ENCODE results near the gene ZMIZ1.

Gene ZMIZ1

DNA sequence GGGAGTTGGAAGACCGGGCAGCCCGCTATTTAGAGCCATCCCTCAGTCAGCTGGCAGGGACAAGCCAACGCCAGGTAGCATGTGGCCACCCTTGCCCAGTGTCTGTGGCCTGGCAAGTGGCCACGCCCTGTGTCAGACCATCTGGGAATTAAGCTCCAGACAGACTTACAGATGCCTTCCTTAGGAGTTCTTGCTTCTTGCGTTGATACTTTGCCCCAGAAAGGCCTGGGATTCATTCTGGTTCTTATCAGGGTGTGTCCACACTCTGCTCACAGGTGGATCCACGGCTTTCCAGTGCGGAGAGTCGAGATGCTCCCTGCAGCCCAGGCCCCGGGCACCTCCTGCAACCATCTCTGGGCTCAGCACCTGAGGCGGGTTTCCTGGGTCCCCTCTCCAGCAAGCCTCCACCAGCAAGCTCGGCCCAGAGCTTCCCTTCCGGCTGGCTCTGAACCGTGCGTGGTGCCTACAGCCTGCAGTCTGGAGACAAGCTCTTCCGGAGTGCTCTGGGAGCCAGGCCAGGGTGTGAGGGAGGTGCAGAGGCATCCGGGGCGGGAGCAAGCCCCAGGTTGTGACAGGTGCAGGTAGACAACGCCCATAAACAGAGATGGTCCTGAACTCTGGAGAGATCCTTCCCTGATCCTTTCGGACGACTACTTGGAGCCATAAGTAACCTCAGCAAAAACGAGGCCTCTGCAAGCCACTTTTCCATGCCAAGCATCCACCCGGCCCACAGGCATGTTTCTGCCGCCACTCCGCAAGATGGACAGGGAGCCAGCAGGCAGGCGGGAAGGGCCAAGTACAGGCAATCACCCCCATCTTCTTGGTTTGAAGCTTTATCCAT is 246.2 kb downstream of the ZMIZ1 start:
- no peak for DNase-seq

DNA sequence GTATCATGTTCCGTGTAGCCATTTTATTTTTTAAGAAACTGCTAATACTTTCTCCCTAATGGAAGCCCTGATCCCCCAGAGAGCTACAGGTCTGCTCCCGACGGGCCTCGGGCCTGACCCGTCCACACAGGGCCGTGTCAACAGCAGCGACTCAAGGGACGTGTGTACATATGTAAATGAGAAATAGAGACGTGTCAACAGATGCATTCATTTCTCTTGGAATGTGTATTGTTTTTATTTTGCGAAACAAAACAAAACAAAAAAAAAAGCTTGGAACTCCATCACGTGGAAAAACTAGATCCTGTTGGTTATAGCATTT is 246.8 kb downstream of the ZMIZ1 start:
- no peak for DNase-seq

DNA sequence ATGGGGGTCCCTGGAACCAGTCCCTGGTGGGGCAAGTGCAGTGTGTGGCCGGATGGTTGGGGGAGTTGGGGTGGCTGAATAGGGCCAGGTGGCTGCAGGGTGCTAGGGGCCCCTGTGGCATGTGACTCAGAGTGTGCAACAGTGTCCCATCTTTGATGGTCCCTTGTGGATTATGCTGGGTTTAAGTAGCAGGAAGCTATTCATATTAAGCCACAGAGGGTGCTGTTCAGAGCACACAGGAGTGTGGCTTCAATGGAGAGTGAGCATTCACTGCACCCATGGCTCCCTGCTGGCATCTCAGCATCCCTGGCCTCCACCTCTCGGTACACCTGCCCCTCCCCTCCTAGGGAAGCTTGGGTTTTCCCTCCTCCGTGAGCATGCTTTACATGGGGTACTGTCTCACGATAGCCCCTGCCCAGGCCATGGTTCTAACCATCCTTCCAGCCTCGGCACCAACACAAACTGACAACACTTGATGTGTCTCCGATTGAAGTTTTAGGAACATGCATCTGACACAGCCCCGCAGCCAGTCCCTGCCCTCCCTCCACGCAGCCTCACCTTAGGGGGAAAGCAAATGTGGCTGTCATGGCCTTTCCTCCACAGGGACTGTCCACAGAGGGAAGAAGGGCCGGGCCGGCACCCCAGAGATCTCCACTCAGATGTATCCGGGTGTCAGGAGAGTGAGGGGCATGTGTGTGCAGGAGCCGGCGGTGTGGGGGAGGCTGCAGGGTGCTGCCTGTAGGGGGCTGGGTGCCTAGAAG is 248.1 kb downstream of the ZMIZ1 start:
- DNase-seq, result no peak

DNA sequence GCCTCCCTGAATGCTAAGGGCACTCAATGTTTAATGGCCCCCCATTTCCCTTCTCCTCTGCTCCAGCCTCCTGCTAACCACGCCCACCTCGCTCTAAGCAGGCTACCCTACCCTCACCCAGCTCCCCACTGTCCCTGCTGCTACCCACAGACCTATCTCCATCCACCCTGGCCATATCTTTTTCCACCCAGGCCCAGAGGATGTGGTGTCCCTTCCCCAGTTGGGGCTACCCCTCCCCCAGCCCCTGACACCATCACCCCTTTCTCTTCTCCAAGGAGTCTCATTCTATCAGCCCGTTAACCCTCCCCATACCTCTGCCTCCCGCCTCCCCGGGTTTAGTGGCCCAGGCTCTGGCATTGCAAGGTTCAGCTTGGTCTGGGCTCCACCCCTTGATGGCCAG is 249.6 kb downstream of the ZMIZ1 start:
- DNase-seq, result no peak

DNA sequence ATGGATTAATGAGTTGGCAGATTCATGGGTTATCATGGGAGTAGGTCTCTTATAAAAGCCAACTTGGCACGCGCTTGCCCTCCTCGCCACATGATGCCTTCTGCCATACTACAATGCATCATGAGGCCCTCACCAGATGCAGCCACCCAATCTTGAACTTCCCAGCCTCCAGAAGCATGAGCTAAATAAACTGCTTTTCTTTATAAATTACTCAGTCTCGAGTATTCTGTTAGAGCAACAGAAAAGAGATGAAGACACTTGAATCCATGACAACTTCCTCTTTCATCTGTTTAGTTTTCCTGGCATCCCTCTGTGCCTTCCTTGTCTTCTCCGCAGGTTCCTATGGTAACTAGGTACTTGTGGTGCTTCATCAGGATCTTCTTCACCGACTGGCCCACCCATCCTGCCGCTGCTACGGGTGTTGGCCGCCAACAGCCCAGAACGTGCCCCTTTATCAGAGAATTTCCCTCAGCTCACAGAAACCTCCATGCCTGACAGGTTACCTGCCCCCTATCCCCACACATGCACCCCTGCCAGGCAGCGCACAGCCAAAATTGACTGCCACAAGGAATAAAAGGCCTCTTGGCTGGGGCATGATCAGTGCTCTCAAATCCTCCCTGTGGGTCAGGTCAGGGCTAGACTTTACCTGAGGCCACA is 250.5 kb downstream of the ZMIZ1 start:
- DNase-seq, result no peak

DNA sequence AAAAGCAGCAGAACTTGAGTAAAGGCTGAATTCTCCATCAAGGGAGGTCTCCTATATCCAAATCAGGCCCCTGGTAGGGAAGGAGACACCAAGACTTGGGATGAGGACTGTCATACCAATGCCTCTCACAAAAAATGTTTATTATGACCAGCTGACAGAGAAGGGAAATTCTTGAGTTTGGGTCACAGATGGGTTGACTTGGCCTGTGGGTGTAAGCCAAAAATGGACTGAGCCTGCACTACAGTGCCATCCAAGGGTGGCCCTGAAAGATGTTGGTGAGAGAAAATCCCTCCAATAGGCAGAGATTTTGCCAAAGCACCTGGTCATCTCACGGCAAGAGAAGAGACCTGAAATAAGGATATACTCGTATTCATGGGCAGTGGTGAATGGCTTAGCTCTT is 251.6 kb downstream of the ZMIZ1 start:
- DNase-seq, result no peak

DNA sequence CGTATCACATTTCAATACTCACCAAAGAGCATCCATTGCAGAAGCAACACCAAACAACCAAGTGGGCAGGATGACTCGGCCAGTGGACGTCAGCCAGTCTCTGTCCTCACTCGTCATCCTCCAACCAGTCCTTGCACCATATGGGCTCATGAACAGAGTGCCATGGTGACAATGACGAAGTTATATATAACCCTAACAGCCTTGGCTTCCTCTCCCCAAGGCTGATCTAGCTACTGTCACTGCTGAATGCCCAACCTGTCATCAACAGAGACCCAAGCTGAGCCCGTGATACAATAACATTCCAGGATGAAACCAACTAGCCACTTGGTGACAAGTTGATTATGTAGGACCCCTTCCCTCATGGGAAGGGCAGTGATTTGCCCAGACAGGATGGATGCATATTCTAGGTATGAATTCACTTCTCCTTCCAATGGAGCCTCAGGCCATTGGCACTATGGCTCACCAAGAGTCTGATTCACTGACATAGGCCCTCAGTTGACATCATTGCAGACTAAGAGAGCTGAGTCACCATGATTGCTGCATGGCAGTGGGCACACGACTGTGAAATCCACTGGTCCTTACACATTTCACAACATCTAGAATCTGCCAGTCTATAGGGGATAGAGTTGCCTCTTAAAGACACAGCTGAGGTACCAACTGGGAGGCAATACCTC is 252.2 kb downstream of the ZMIZ1 start:
- DNase-seq, result no peak

DNA sequence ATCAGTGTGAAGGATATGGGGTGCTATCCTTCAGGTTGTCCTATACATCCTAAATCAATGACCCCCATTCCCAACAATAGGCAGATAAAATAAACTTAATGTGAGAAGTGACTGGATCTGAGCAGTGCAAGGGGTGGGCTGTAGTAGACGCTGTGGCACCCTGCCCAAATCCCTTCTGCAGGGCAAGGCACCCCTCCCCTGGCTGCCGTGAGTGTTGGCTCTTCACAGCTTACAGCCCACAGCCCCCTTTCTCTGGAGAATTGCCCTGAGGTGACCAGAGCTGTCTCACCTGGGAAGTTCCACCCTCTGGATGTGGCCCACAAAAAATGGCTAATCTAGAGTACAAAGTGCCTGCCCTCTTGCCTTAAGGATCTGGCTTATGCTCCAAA is 252.7 kb downstream of the ZMIZ1 start:
- no peak for DNase-seq

DNA sequence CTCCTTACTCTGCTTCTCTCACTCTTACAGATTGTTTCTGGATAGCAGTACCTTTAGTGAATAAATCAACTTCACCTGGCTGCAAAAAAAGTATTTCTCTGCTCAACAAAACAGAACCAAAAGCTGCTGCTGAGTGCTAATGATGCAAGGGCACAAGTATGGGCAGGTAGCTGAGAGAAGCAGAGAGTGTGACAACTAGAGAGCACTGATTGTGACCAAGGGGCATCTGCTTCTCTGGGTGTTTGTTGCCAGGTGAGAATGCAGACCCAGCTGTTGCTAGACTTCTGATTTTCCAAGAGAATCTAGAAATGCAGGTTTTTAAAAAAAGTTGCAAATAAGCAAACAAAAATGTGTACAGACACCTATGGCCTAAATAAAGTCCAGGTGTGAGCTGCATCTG is 253.2 kb downstream of the ZMIZ1 start:
- no peak for DNase-seq

DNA sequence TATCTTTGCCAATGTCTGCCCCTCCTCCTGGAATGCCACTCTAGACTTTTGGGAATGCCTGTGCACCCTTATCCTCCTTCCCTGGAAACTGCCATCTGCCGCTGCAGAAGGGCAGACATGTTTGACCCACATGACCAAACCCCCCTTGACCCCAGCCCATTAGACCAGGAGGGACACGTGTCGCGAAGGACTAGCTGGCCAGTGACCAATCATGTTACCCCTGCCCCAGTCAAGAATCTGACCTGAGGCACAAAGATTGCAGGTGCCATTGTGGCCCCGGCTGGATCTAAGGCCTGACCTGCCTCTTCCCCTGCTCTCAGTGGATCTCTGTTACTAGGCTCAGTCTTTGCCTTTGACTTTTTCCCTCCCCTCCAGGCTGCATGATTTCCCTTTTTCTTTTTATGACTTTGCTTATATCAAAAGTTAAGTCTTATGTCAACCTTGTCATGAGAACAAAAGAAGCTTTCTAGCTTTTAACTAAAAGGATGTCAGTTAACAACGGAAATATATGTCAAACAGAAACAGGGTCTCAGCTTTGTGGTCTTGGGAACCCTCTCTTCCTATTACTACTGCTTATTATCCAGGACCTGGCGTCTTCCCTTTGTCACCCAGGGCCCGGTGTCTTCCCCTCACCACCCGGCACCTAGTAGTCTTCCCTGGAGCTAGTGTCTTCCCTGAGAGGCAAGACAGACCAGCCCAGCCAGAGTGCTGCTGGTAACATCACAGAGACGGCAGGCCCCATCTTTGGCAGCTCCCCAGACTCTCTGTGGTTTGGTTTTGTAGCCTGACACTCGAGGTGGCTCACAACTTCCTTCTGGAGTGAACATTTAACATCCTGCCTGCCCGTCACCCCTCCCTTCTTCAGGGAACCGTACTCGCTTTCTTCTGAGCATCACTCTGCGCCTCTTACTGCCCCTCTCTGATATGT is 254.1 kb downstream of the ZMIZ1 start:
- DNase-seq, result peak; percentile 66

DNA sequence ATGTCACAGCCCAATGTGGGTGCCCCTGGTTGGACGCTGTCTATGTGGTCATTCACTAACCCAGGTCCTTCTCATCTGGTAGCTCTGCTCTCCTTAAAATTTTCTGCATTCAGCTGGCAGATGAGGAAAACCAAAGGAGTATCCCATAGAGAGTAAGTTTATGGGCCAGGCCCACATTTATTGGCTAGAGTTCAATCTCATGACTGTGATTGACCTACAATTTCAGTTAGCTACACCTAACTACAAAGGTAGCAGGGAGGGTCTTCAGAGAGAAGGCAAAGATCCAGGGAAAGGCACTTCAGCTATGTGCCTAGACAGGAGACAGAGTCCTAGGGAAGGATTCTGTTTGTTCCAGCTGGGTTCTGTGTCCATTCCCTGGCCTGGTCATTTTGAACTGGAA is 254.8 kb downstream of the ZMIZ1 start:
- DNase-seq, result no peak

DNA sequence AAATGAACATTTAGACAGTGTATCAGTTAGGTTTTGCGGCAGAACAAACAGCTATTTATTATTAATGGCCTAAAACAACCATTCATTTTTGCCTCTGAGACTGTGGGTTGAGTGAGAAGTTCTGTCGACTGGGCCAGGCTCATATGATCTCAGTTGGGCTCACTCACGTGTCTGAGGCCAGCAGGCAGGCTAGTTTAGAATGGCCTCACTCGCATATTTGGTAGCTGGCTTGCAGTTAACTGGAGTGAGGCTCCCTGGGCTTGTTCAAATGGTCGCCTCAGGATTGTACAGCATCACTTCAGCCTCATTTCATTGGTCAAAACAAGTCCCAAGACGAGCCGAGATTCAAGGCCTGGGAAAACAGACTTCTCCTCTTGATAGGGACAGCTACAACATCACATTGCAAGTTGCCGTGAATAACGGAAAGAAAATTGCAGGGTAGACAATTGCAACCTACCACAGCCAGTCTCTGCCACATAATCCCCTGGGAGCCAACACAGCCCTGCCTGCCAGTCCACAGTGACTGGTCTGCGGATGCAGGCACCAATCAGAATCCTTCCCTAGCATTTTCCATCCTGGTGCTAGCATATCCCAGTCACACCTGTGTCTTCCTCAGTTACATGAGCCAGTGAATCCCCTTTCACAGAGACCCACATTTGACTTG is 255.4 kb downstream of the ZMIZ1 start:
- DNase-seq, result no peak

DNA sequence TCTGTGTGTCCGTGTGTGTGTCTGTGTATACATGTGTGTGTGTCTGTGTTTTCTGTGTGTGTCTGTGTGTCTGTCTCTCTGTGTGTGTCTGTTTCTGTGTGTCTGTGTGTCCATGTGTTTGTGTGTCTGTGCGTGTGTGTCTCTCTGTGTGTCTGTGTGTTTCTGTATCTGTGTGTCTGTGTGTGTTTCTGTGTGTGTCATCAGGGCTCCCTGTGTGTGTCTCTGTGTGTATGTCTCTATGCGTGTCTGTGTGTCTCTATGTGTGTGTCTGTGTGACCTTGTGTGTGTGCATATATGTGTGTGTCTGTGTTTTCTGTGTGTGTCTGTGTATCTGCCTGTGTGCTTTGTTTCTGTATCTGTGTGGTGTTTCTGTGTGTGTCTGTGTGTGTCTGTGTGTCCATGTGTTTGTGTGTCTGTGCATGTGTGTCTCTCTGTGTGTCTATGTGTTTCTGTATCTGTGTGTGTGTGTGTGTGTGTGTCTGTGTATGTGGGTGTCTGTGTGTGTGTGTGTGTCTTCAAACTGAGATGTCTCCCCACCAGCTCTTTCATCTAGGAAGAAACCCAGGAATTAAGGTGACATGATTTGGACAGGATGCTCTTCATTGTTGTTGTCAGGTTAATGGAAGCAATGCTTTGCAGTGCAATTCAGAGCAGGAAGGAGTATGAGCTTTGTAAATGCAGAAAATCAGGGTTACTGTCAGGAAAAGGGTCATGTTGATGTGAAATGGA is 257.8 kb downstream of the ZMIZ1 start:
- no peak for DNase-seq

DNA sequence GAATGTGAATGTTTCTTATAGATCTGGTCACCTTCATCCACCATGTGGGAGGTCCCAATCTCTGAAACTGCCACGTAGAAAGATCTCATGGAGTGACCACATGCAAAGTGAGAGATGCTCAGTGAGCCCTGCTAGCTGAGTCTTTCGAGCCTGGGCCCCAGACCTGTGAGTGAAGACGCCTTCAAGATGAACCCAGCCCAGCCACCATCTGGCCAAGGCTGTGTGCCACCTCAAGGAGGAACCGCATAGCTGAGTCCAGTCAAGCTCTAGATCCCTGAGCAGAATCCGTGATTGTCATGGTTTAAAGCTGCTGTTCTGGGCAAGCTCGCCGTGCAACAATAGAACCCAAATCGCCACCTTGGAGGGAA is 258.3 kb downstream of the ZMIZ1 start:
- no peak for DNase-seq

DNA sequence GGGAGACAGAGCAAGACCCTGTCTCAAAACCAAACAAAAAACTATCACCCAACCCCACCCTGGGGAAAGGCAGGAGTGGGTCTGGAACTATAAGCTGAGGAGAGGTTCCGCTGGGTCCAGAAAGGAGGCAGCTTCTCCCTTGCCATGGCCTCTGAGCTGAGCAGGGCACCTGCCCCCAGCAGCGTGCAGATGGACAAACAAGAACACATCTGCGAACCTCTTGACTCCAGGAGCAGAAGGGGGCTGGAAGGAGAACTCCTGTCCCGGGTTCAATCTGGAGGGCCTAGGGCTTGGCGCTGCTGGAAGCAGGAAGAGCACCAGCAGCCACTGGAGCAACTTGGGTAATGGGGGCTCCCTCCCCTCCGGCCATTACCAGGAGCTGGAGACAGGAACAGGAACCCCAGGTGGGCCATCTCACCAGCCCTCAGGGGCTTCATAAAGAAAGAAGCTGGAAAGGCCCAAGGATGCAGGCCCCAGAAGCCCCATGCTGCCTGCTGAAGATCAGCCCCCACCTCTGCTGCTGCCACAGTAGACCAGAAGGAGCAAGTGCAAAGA is 259.5 kb downstream of the ZMIZ1 start:
- DNase-seq, result no peak

DNA sequence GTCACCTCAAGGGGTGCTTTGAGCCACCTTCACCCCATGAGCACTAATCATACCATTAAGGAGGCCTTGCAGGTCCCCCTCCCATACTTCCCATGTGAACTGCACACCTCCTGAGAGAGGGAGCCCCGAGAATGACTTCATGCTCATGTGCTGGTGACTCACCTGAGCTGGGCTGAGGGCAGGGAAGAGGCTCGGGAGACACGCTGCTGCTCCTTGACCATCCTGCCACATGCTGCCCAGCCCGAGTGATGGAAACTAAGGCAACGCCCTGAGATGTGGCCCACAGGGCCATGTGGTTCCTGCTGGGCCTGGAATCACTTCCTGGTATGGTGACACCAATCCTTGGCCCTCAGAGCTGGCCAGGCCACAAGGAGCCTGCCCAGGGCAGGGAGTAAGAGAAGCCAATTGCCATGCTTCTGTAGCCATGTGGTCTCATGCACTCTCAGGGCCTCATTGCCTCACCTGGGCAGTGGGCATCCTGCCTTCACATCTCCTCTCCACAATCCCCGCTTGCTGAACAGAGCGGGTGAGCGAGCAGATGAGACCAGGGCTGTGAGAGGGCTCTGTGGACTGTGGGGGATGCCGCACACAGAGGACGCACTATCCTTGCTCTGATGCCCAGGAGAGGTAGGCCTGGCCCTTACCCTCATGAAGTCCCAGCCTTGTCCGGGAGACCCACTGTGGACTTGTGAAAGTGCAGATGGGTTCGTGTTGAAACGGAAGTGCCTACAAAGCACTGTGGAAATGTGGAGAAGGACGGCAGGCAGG is 260.2 kb downstream of the ZMIZ1 start:
- DNase-seq, result no peak

DNA sequence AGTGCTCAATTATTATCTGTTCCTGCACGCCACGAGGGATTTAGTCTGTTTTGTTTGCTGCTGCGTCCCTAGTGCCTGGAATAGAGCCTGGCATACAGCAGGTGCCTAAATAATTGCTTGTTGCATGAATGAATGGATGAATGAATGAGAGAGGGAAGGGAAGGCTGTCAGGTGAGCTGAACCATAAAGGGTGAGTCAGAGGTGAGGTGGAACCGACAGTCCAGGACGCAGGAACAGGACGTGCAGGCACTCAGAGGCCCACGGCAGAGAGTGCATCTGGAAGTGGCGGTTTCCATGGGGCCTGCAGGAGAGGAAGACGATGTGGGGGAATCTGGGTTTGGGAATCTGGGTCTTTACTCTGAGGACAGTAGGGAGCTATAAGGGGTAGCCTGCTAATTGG is 260.8 kb downstream of the ZMIZ1 start:
- no peak for DNase-seq

DNA sequence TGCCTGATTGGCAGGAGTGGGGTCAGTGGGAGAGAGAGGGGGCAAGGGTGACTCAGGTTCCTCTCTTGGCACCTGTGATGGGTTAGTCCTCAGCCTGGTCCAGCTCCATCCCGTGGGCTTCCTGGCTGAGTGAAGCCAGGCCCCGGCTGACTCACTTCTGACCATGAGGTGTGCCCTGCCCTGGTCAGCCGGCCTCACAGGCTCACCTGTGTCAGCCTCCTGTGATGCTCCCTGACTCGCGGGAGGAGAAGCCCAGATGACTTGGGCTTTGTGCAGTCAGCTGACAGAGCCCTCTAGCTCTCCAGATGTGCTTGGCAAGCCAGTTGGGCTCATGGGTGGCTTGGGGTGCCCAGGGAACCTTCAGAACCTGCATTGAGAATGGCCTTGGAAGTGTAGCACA is 262.5 kb downstream of the ZMIZ1 start:
- no peak for DNase-seq

DNA sequence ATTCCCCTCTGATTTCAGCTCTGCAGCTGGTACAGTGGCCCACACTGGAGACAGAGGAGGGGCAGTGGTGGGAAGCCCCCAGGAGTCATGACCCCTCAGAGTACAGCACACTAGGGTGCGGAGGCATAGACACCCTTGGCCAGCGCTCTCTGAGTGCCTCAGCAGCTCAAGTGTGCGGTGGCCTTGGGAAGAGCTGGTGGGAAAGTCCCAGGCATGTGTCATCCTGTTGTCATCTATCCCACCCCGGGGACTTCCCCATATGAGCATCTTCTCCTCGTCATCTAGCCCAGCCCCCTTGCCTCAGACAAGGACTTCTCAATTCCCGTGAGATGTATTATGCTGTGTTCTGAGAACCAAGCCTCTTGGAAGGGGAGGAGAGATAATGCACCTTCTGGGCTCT is 262.9 kb downstream of the ZMIZ1 start:
- DNase-seq, result peak; percentile 52

All from activated CD4-positive, alpha-beta T cell treated with anti-CD3 and anti-CD28 coated beads for 1 hour (primary cell).